T-helper 17 cell (primary cell): ENCODE measurements around the gene STAT6. TPM values are rescaled to one million over a fixed set of nuclear protein-coding genes. Genes with fewer than 3 reads are reported as not detected.

Source experiments
- ATAC-seq: fragments of 150-1000 bp; cut with Tn5 transposase; 2 replicates; pipeline ENCODE4 v1.10.0; 2021; ENCODE audit warnings: mild to moderate bottlenecking, moderate library complexity
- DNase-seq, 3 donors: peaks; one replicate each; pipeline versions ENCODE4 v3.0.0 to v3.0.0-alpha.2; 2020 to 2021
- H3K9me3 ChIP-seq: one replicate; pipeline ENCODE4 v1.7.0; 2013; ENCODE audit warnings: low read length, mild to moderate bottlenecking; ENCODE audit not compliant: control insufficient read depth, poor library complexity, severe bottlenecking
- H3K27ac Mint-ChIP-seq: one replicate; pipeline ENCODE4 v1.8.0; 2022; ENCODE audit warnings: mild to moderate bottlenecking, moderate library complexity, mixed read lengths
- H3K27me3 Mint-ChIP-seq: one replicate; pipeline ENCODE4 v1.8.0; 2022; ENCODE audit warnings: mixed read lengths
- H3K36me3 Mint-ChIP-seq: one replicate; pipeline ENCODE4 v1.8.0; 2022; ENCODE audit warnings: low read depth, mixed read lengths
- H3K4me1 Mint-ChIP-seq: one replicate; pipeline ENCODE4 v1.8.0; 2022; ENCODE audit warnings: mild to moderate bottlenecking, mixed read lengths
- H3K4me3 Mint-ChIP-seq: one replicate; pipeline ENCODE4 v1.8.0; 2022; ENCODE audit warnings: mild to moderate bottlenecking, moderate library complexity, mixed read lengths
- total RNA-seq, 4 donors: library from RNA in 2 of 4; stranded (reverse) in 2 of 4; gene quantifications; one replicate each; pipeline ENCODE4 v1.2.3 and lab custom pipeline; 2022 to 2026

Gene STAT6
- total RNA-seq, 2 donors from 2014 or later: 205 to 253 TPM

- Mint-ChIP-seq H3K27ac (peak overlapping the region; percentile 94), H3K27me3 (no peaks in the 10 kb centered on the region), H3K36me3 (no peaks in the 10 kb centered on the region), H3K4me1 (peaks cover 50% of the 10 kb centered on the region), H3K4me3 (peak overlapping the region; percentile 61)
- ATAC-seq: no peak
- no peak for DNase-seq
- H3K9me3 ChIP-seq: no peaks in the 10 kb centered on the region
These were observed 20.7 kb downstream of the STAT6 start for GRCh38 chr12:57090490-57090889.

GRCh38 chr12:57089271-57090245 is 21.6 kb downstream of the STAT6 start:
- H3K27me3 Mint-ChIP-seq: no peaks in the 10 kb centered on the region
- H3K4me1 Mint-ChIP-seq: peaks cover 55% of the 10 kb centered on the region
- peak overlapping the region; percentile 94 for H3K27ac Mint-ChIP-seq
- ATAC-seq (no peak), DNase-seq (no peak)
- H3K36me3 Mint-ChIP-seq: no peaks in the 10 kb centered on the region
- no peaks in the 10 kb centered on the region for H3K9me3 ChIP-seq
- peak overlapping the region; percentile 96 for H3K4me3 Mint-ChIP-seq

- Mint-ChIP-seq H3K4me1 (peaks cover 51% of the 10 kb centered on the region), H3K27ac (peak within 1 kb of the TSS; percentile 94), H3K36me3 (no peaks in the 10 kb centered on the region), H3K4me3 (peak within 1 kb of the TSS; percentile 96), H3K27me3 (no peaks in the 10 kb centered on the region)
- H3K9me3 ChIP-seq: no peaks in the 10 kb centered on the region
- peak; percentile 79 to 94 (median 93) for DNase-seq
- ATAC-seq: peak; percentile 77
These were observed 22.6 kb downstream of the STAT6 start, which contains the start of gene NAB2 for GRCh38 chr12:57088354-57089270. NAB2 (plus strand) TSS chr12:57089114; CDS start chr12:57089272, 158 bp downstream.

GRCh38 chr12:57087691-57088353 is 23.3 kb downstream of the STAT6 start:
- Mint-ChIP-seq H3K27me3 (no peaks in the 10 kb centered on the region), H3K36me3 (no peaks in the 10 kb centered on the region), H3K27ac (peak overlapping the region; percentile 94), H3K4me3 (peak overlapping the region; percentile 96), H3K4me1 (peaks cover 46% of the 10 kb centered on the region)
- ATAC-seq (peak; percentile 19), DNase-seq (peak in 2 of 3 donors; percentile 56 to 73)
- H3K9me3 ChIP-seq: no peaks in the 10 kb centered on the region

- Mint-ChIP-seq H3K27ac (peak overlapping the region; percentile 94), H3K4me3 (peak overlapping the region; percentile 96), H3K27me3 (no peaks in the 10 kb centered on the region), H3K36me3 (no peaks in the 10 kb centered on the region), H3K4me1 (peaks cover 41% of the 10 kb centered on the region)
- ATAC-seq: peak; percentile 66
- DNase-seq: peak; percentile 68 to 90 (median 89)
- no peaks in the 10 kb centered on the region for H3K9me3 ChIP-seq
These were observed 24.0 kb downstream of the STAT6 start for GRCh38 chr12:57087010-57087690.

GRCh38 chr12:57086493-57087009 is 24.6 kb downstream of the STAT6 start:
- no peaks in the 10 kb centered on the region for H3K27me3 Mint-ChIP-seq
- no peaks in the 10 kb centered on the region for H3K9me3 ChIP-seq
- H3K4me1 Mint-ChIP-seq: peaks cover 41% of the 10 kb centered on the region
- H3K36me3 Mint-ChIP-seq: no peaks in the 10 kb centered on the region
- no peak for ATAC-seq
- peak in 1 of 3 donors; percentile 26 for DNase-seq
- H3K27ac Mint-ChIP-seq: peak overlapping the region; percentile 94
- peak overlapping the region; percentile 96 for H3K4me3 Mint-ChIP-seq

- DNase-seq (no peak), ATAC-seq (no peak)
- Mint-ChIP-seq H3K4me1 (peaks cover 38% of the 10 kb centered on the region), H3K4me3 (peak overlapping the region; percentile 96), H3K27ac (peak overlapping the region; percentile 94), H3K27me3 (no peaks in the 10 kb centered on the region), H3K36me3 (no peaks in the 10 kb centered on the region)
- no peaks in the 10 kb centered on the region for H3K9me3 ChIP-seq
These were observed 25.1 kb downstream of the STAT6 start for GRCh38 chr12:57085999-57086492.

GRCh38 chr12:57080855-57081254 is 30.3 kb downstream of the STAT6 start:
- H3K9me3 ChIP-seq: no peaks in the 10 kb centered on the region
- Mint-ChIP-seq H3K27me3 (no peaks in the 10 kb centered on the region), H3K36me3 (peaks cover 3% of the 10 kb centered on the region), H3K4me1 (peaks cover 18% of the 10 kb centered on the region), H3K4me3 (no peak overlapping the region), H3K27ac (no peak overlapping the region)
- ATAC-seq: no peak
- no peak for DNase-seq

- no peak for DNase-seq
- Mint-ChIP-seq H3K27ac (peak overlapping the region; percentile 97), H3K27me3 (no peaks in the 10 kb centered on the region), H3K4me3 (no peak overlapping the region), H3K4me1 (peaks cover 11% of the 10 kb centered on the region), H3K36me3 (peaks cover 3% of the 10 kb centered on the region)
- ATAC-seq: no peak
- H3K9me3 ChIP-seq: no peaks in the 10 kb centered on the region
These were observed 31.3 kb downstream of the STAT6 start for GRCh38 chr12:57079821-57080220.

- Mint-ChIP-seq H3K4me1 (peaks cover 11% of the 10 kb centered on the region), H3K27ac (peak within 1 kb of the TSS; percentile 97), H3K4me3 (peak within 1 kb of the TSS; percentile 99), H3K27me3 (no peaks in the 10 kb centered on the region), H3K36me3 (peaks cover 3% of the 10 kb centered on the region)
- DNase-seq: peak; percentile 84 to 94 (median 84)
- ATAC-seq: peak; percentile 97
- no peaks in the 10 kb centered on the region for H3K9me3 ChIP-seq
These were observed 32.4 kb downstream of the STAT6 start, which contains the start of gene NEMP1 for GRCh38 chr12:57078519-57079404. NEMP1 (minus strand) TSS chr12:57078791; CDS start chr12:57078745, 46 bp downstream.
